Raji (cell line): ENCODE data around the gene BMP7.

Experiments used
- POLR2A ChIP-seq: IDR thresholded peaks from 2 replicates; pipeline ENCODE4 v1.6.1; 2011; ENCODE audit warnings: low read depth, low read length, control low read depth; ENCODE audit not compliant: insufficient read depth

BMP7 gene

DNA sequence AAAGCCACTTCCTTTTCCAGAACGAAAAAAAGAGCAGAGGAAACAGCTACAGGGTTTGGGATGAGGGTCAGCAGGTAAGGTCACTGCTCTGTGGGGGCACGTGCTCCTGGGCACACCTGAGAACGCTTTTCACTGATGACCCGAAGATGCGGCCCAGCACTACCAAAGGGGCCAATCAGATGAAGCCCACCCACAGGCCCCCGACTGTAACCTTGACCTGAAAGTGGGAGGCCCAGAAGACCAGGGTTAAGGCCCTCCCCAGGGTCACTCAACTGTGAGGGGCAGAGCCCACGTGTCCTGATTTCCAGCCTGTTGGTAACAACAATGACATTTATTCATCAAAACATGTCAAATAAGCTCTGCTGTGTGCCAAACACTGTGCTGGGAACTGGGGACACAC lies 108.0 kb downstream of the BMP7 start:
- no peak for TF ChIP-seq POLR2A

DNA sequence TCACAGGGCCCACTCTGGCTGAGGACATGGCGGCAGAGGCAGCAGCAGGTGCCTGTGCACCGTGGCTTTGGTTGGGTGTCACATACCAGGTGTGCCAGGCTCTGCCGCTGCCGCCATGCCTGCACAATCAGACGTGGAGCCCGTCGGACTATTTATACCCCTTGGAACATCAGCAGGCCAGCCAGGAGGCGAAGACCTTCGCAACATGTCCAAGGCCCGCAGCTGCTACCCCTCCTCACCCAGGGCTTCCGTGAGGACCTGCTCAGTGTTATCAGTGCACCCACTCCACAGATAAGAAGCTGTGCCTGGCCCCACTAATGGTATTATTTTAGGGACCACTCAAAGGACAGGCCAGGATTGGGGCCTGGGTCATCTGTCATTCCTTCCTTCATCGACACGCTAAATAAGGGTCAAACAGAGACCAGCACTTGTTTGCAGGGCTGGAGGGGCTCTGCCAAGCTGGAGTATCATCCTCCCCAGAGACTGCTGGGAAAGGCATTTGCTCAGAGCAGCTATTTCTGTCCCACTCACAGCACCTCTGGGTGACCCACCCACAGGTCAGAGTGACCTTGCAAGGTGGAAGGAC lies 109.2 kb downstream of the BMP7 start:
- TF ChIP-seq POLR2A = no peak

DNA sequence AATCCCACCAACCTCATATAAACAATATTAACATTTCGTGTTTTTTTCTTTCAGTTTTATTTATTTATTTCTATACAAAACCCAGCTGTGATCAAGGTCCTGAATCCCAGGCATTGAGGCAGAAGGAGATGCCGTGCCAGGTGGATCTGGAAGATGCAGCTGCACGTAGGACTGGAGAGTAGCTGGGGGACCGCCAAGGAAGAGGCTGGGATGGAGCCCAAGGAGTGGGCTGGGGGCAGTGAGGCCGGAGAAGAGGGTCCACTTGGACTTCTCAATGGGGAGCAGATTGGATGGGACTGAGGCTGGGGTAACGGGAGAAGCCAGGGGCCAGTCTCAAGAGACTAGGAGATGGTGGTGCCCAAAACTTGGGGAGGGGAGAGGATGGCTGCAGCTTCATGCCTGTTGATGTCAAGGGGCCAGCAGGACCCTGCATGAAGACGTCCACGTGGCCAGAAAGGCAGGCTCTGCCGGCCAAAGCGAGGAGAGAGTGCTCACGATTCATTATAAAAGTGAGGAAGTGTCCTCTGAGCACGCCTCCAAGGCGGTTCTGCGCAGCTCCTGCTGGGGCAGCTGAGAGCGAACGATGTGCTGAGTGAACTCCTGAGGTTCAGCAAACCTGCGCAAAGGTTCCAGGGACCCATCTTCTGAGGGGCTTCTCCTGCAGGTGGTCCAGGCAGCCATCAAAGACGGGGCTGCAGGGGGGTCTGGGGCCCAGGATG lies 110.3 kb downstream of the BMP7 start:
- no peak for TF ChIP-seq POLR2A

DNA sequence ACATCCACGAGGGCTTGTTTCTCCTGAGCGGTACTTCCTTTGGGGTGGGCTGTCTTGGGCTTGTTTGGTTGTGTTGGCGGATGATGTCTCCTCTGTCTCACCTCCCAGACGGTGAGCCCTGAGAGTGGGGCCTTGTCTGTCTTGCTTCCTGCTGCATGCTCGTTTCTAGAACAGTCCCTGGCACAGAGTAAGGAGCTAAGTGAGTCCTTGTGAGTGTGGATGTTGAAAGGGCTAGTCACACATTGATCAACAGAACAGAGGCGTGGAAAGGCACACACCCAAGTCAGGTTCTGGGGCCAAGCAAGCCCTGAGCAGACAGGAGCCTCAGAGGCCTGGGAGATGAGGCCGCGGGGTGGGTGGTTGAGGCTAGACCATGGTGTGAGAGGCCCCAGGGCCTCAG lies 111.0 kb downstream of the BMP7 start:
- TF ChIP-seq POLR2A = no peak

DNA sequence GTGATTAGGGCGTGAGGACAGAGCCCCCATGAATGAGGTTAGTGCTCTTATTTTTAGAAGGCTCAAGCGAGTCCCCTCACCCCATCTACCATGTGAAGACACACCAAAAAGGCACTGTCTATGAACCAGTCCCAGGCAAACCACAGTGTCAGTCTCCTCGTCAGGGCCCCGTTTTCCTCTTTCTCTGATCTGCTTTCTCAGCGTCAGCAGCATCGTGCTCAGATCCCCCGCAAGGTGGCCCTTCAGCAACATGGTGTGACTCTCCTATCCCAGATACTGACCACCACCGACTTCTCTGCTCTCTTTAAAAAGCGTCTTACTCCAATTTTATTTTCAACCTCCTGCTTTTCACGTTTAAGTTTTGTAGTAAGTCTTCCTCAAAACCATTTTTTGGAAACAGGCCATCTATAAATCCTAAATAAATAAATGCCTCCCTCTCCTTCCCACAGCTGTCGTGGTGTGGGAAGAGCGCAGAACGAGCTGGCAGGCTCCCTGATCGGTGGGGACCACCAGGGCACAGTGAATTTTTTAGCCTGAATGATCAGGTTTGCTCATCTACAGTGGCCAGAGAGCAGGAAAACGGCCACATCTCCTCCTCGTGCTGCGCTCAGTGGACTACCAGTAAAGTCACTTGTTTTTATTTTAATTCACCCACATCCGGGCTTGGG lies 113.1 kb downstream of the BMP7 start:
- TF ChIP-seq POLR2A = no peak

DNA sequence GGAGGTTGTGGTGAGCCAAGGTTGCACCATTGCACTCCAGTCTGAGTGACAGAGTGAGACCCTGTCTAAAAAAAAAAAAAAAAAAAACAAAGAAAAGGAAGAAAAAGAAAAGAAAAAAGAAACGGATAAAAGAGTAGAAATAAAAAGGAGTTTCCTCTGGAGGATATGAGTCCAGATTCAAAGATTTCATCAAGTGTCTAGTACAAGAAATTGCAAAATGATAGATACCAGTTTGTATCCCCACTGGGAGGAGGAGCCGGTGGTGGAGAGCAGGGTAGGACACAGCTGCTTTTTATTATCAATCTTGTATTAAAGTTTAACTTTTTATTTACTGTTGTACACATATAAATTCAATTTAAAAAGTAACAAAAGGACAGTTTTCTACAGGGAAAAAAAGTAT lies 113.9 kb downstream of the BMP7 start:
- TF ChIP-seq POLR2A = no peak

DNA sequence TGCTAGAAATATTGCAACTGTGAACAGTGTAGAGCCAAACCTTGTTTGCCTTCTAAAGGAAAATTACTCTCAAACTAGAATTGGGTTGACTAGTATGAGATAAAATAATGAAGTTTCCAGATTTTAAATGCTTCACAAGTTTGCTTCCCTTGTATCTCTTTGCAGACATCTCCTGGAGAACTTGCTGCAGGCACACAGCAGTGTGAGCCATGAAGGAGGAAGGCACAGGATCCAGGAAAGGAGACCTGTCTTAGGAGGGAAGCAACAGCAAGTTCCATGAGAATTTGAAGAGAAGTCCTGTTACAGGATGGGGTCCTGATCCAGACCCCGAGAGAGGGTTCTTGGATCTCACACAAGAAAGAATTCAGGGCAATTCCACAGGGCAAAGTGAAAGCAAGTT lies 115.9 kb downstream of the BMP7 start:
- no peak for TF ChIP-seq POLR2A

DNA sequence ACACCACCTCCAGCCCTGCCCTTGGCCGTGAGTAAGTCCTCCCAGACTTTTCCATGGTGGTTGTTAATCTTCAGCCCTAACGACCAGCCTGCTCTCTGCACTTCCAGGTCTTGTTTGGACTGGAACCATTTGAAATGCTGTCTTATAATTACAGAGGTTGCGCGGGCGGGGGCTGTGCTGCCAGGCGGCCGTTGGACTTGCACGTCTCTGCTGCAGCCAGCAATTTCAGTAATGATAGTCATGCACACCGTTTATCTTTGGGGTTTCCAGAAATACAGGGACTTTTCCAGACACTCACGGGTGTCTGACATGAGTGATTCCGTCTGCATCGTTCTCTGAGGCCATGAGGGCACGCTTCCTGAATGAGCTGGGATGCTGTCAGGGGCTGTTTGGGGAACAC lies 118.2 kb downstream of the BMP7 start:
- TF ChIP-seq POLR2A = no peak

DNA sequence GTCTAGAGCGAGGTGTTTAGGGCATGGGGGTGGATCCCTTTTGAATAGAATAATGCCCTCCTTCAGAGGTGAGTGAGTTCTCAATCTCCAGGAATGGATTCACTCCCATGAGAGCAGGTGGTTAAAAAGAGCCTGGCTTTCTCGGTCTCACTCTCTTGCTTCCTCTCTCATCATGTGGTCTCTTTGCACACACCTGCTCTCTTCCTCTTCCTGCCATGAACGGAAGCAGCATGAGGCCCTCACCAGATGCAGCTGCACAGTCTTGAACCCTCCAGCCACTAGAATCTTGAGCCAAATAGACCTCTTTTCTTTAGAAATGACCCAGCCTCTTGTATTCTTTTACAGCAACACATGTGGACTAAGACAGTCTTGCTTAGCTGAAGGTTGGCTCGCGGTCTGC lies 119.3 kb downstream of the BMP7 start:
- no peak for TF ChIP-seq POLR2A

DNA sequence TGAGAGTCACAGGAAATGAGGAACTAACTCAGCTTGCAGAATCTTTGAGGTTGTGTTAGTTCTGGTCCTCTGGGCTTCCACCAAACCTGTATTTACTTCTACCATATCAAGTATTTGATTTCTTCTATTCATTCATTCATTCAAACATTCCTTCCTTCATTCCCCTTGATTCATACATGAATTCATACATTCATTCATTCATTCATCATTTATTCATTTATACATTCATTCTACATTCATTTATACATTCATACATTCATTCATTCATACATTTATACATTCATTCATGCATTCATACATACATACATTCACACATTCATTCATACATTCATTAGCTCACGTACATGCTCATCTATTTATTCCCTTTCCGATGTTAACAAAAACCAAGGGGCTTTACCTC lies 120.3 kb downstream of the BMP7 start:
- no peak for TF ChIP-seq POLR2A

DNA sequence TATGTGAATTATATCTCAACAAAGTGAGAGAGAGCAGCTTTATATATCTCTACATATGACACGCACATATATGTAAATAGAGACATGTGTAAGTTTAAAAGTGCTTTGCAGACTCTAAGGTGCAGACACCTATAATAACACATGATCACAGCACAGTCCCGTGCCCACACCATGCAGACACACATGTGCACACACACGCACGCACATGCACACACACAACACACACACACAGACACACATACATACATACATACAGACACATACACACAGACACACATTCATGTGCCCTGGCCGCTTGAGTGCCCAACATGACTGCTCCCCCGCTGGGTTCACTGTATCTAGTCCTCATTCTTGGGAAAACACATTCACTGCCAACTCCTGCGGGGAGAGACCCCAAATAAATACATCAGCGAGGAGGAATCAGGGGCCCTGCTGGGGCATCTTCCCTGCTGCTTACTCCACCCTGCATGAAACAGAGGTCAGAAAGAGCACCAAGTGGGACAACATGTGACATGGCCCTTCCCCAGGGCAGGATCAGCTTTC lies 121.3 kb downstream of the BMP7 start:
- TF ChIP-seq POLR2A = no peak

DNA sequence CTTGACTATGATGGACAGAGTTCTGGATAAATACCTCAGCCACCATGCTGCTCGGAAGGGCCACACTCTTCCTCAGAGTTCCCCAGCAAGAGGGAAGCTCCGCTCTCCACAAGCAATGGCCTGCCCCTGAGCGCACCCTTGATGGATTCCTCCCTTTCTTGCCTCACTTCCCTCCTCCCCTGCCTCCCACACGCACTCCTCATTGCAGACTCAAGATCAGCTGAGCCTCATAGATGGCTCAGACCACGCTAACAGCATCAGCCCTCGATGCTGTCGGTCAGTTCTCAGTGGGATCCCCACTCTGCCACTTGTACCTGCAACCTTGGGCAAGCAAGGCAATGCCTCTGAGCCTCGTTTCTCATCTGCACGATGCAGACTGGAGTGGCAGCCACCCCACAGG lies 123.3 kb downstream of the BMP7 start:
- TF ChIP-seq POLR2A = no peak

DNA sequence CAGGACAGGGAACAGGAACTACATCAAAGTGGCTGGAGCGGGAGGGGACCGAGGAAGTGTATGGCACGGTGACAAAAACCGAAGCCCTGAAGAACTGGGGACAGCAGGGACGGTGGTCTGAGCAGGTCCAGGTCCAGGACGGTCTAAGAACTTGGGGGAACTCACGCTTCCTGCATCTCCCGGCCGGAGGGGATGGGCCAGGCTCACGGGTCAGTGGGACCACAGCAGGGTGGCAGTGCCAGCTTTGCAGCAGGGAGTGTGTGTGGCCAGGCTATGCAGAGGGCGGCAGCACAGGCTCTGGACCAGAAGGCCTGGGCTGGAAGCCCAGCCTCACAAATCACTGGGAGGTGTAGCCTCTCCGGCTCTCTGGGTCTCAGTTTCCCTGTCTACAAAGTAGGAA lies 123.8 kb downstream of the BMP7 start:
- no peak for TF ChIP-seq POLR2A

DNA sequence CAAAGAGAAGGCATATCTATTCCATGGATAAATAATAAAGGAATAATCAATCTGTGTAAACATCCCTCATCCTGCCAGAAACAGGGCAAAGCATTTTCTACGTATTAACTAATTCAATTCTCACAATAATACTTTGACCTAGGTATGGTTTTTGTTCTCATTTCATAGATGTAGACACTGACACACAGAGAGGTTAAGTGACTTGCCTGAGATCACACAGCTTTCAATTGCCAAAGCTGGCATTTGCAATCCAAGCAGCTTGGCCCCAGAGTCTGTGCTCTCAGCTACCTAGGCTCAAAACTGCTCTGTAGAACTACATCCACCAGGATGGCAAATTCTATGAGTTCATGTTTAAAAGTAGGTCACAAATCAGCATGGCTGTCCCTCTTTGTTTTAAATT lies 124.9 kb downstream of the BMP7 start:
- TF ChIP-seq POLR2A = no peak

DNA sequence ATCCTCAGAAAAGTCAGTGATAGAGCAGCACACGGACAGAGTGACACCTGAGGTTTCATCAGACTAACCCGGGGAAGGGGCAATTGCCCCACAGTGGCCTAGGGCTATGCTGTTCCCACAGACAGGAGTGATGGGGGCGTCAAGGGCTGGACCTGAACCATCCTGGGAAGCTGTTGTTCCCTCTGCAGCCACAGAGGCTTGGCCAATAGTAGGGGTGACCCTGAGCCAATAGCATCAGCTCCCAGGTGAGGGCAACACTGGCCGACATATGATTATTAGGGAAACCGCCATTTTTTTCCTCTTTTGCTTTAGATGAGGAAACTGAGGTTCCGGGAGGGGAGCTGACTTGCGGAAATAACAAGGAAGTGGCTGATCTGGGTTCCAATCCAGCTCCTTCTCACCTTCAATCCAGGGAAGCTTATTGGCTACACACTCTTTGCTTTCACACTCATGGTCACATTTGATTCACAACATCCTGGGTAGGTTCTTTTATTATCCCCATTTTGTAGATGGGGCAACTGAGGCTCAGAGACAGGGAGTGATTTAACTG lies 126.0 kb downstream of the BMP7 start:
- TF ChIP-seq POLR2A = no peak
